H1 (cell line): ENCODE measurements around the gene C11orf54. TPM values are rescaled to one million over a fixed set of nuclear protein-coding genes. Genes with fewer than 3 reads are reported as not detected.

Experiments used
- CTBP2 ChIP-seq: IDR thresholded peaks from 2 replicates; pipeline ENCODE4 v1.7.0; 2011; ENCODE audit warnings: borderline replicate concordance, mild to moderate bottlenecking, moderate library complexity, mixed read lengths, low read length; ENCODE audit not compliant: insufficient read depth, insufficient read length
- E2F6 ChIP-seq: IDR thresholded peaks from 2 replicates; pipeline ENCODE4 v1.6.1; 2012; ENCODE audit warnings: inconsistent platforms
- POLR2AphosphoS5 ChIP-seq: IDR thresholded peaks from 2 replicates; pipeline ENCODE4 v1.6.1; 2011; ENCODE audit warnings: low read depth, low read length
- TCF12 ChIP-seq: IDR thresholded peaks from 2 replicates; pipeline ENCODE4 v1.6.1; 2011; ENCODE audit warnings: low read depth, mild to moderate bottlenecking, low read length
- polyA plus RNA-seq, 7 experiments: library from polyadenylated mRNA; depleted of rRNA in 3 of 7; stranded (reverse) in 5 of 7; unstranded in 2 of 7; fragments of >200 nt in 5 of 7; fragments of 200-250 nt in 2 of 7; gene quantifications; 1 replicate in 5 of 7; 2 replicates in 1 of 7; 4 replicates in 1 of 7; pipeline versions ENCODE4 v1.2.1 to v1.2.3, GENCODE V29; 2011 to 2013; ENCODE audit warnings: missing spikeins in 2 of 7, mixed read lengths in 2 of 7
- total RNA-seq: library from RNA; stranded (reverse); fragmentation: NEBNext Ultra II Directional; extraction: Animal tissue kit (Norgen Biotek cat#: 25700); gene quantifications from 2 replicates; pipeline ENCODE4 v1.2.1, GENCODE V29; 2021

Gene C11orf54
- total and polyA plus RNA-seq, 2 of the 8 experiments (the other 6 are each of a cell fraction or from before 2014, with no cell fraction given) = 14.7 to 24.5 TPM

DNA sequence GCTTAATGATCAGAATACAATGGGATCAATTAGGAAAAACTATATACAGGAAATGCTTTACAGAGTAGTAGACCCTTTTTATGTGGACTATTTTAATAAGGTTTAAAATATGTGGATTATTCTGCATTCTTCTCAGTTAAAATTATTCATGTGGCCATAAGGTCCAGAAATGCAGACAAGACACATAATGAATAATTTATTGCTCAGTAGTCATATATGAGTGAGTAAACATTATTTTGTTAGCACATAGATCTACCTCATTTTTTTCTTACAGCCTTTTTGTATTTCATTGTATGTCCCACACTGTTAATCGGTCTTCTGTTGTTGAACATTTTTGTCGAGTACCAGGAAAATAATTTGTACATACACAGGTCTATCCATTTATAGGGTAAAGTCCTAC lies 63.4 kb downstream of the C11orf54 start (continued):
- TF ChIP-seq CTBP2 (no peak), E2F6 (no peak), TCF12 (no peak), POLR2AphosphoS5 (no peak)
- TF ChIP-seq, all 59 proteins: peak for 0
